HEK293 (cell line): ENCODE results near the gene DAZAP1.

ENCODE experiments used
- GLI2 ChIP-seq: fragments of 450-650 bp; formaldehyde crosslinking; IDR thresholded peaks from 2 replicates; pipeline ENCODE4; 2017; ENCODE audit warnings: missing biosample characterization, missing genetic modification characterization, low read depth, borderline replicate concordance
- HOXC10 ChIP-seq: sonication (generic); formaldehyde crosslinking; IDR thresholded peaks from 2 replicates; pipeline ENCODE4 v1.8.1; 2023; ENCODE audit warnings: mild to moderate bottlenecking, missing genetic modification reagents
- KLF8 ChIP-seq: fragments of 450-650 bp; formaldehyde crosslinking; IDR thresholded peaks from 2 replicates; pipeline ENCODE4 v1.5.1; 2016; ENCODE audit warnings: missing biosample characterization, missing genetic modification characterization
- WT1 ChIP-seq: fragments of 450-650 bp; formaldehyde crosslinking; IDR thresholded peaks from 2 replicates; pipeline ENCODE4 v1.5.1; 2016; ENCODE audit warnings: missing biosample characterization, missing genetic modification characterization
- ZFP3 ChIP-seq: fragments of 450-650 bp; formaldehyde crosslinking; IDR thresholded peaks from 2 replicates; pipeline ENCODE4 v1.5.1; 2016; ENCODE audit warnings: low read depth, missing biosample characterization, missing genetic modification characterization
- ZNF112 ChIP-seq: fragments of 450-650 bp; formaldehyde crosslinking; IDR thresholded peaks from 2 replicates; pipeline ENCODE4 v1.5.0; 2017; ENCODE audit warnings: missing biosample characterization, missing genetic modification characterization
- ZNF114 ChIP-seq: fragments of 450-650 bp; formaldehyde crosslinking; IDR thresholded peaks from 2 replicates; pipeline ENCODE4 v1.5.0; 2017; ENCODE audit warnings: missing biosample characterization, missing genetic modification characterization
- ZNF155 ChIP-seq: fragments of 450-650 bp; formaldehyde crosslinking; IDR thresholded peaks from 2 replicates; pipeline ENCODE4 v1.5.1; 2016; ENCODE audit warnings: missing biosample characterization, missing genetic modification characterization
- ZNF202 ChIP-seq: fragments of 450-650 bp; formaldehyde crosslinking; IDR thresholded peaks from 2 replicates; pipeline ENCODE4 v1.5.1; 2016; ENCODE audit warnings: missing biosample characterization, missing genetic modification characterization, borderline replicate concordance
- ZNF211 ChIP-seq: fragments of 450-650 bp; formaldehyde crosslinking; IDR thresholded peaks from 2 replicates; pipeline ENCODE4 v1.5.1; 2016; ENCODE audit warnings: low read depth, missing biosample characterization, missing genetic modification characterization
- ZNF239 ChIP-seq: fragments of 450-650 bp; formaldehyde crosslinking; IDR thresholded peaks from 2 replicates; pipeline ENCODE4 v1.5.1; 2016; ENCODE audit warnings: missing biosample characterization, missing genetic modification characterization
- ZNF24 ChIP-seq: fragments of 450-650 bp; formaldehyde crosslinking; IDR thresholded peaks from 2 replicates; pipeline ENCODE4 v1.5.1; 2016; ENCODE audit warnings: missing biosample characterization, missing genetic modification characterization
- ZNF274 ChIP-seq, 2 experiments: fragments of 200-500 bp in 1 of 2; fragments of 450-650 bp in 1 of 2; sonication (Bioruptor generic) in 1 of 2; formaldehyde crosslinking in 1 of 2; IDR thresholded peaks; 2 replicates each; pipeline versions ENCODE4 v1.5.1 to v1.6.1; 2014 to 2016; ENCODE audit warnings: borderline replicate concordance in 1 of 2, inconsistent platforms in 1 of 2, low read length in 1 of 2, missing biosample characterization in 1 of 2, missing genetic modification characterization in 1 of 2
- ZNF350 ChIP-seq: fragments of 450-650 bp; formaldehyde crosslinking; IDR thresholded peaks from 2 replicates; pipeline ENCODE4 v1.5.0; 2017; ENCODE audit warnings: missing biosample characterization, mild to moderate bottlenecking, missing genetic modification characterization
- ZNF37A ChIP-seq: fragments of 450-650 bp; IDR thresholded peaks from 2 replicates; pipeline ENCODE4 v1.5.1; 2018; ENCODE audit warnings: missing biosample characterization, missing genetic modification characterization
- ZNF473 ChIP-seq: fragments of 450-650 bp; formaldehyde crosslinking; IDR thresholded peaks from 2 replicates; pipeline ENCODE4 v1.5.1; 2017; ENCODE audit warnings: missing biosample characterization, missing genetic modification characterization
- ZNF501 ChIP-seq: fragments of 450-650 bp; formaldehyde crosslinking; IDR thresholded peaks from 2 replicates; pipeline ENCODE4 v1.5.1; 2016; ENCODE audit warnings: missing biosample characterization, missing genetic modification characterization
- ZNF521 ChIP-seq: fragments of 450-650 bp; formaldehyde crosslinking; IDR thresholded peaks from 2 replicates; pipeline ENCODE4 v1.5.1; 2017; ENCODE audit warnings: missing biosample characterization, mild to moderate bottlenecking, missing genetic modification characterization
- ZNF624 ChIP-seq: fragments of 450-650 bp; formaldehyde crosslinking; IDR thresholded peaks from 2 replicates; pipeline ENCODE4 v1.5.1; 2017; ENCODE audit warnings: missing biosample characterization, missing genetic modification characterization
- ZNF76 ChIP-seq: fragments of 450-650 bp; formaldehyde crosslinking; IDR thresholded peaks from 2 replicates; pipeline ENCODE4; 2016; ENCODE audit warnings: low read depth, missing biosample characterization, missing genetic modification characterization, borderline replicate concordance
- ZNF768 ChIP-seq: fragments of 450-650 bp; formaldehyde crosslinking; IDR thresholded peaks from 2 replicates; pipeline ENCODE4 v1.5.1; 2018; ENCODE audit warnings: missing biosample characterization, mild to moderate bottlenecking, missing genetic modification characterization
- ZNF830 ChIP-seq: fragments of 450-650 bp; IDR thresholded peaks from 2 replicates; pipeline ENCODE4 v1.5.0; 2018; ENCODE audit warnings: missing biosample characterization, missing genetic modification characterization, low read depth, mild to moderate bottlenecking, moderate library complexity
- ZXDB ChIP-seq: fragments of 450-650 bp; formaldehyde crosslinking; IDR thresholded peaks from 2 replicates; pipeline ENCODE4 v1.5.1; 2016; ENCODE audit warnings: missing biosample characterization, missing genetic modification characterization
- TF ChIP-seq, protein P1 (sequence below): fragments of 450-650 bp; formaldehyde crosslinking; IDR thresholded peaks from 2 replicates; pipeline ENCODE4 v1.5.1; 2016; ENCODE audit warnings: missing biosample characterization, missing genetic modification characterization
- TF ChIP-seq, protein P2 (sequence below): fragments of 450-650 bp; formaldehyde crosslinking; IDR thresholded peaks from 2 replicates; pipeline ENCODE4 v1.5.1; 2016; ENCODE audit warnings: missing biosample characterization, missing genetic modification characterization
- TF ChIP-seq, protein P3 (sequence below): fragments of 450-650 bp; formaldehyde crosslinking; IDR thresholded peaks from 2 replicates; pipeline ENCODE4 v1.5.1; 2016; ENCODE audit warnings: missing biosample characterization, missing genetic modification characterization, low read depth
- TF ChIP-seq, protein P4 (sequence below): fragments of 450-650 bp; formaldehyde crosslinking; IDR thresholded peaks from 2 replicates; pipeline ENCODE4 v1.5.1; 2016; ENCODE audit warnings: missing biosample characterization, missing genetic modification characterization, borderline replicate concordance
- TF ChIP-seq, protein P5 (sequence below): fragments of 450-650 bp; formaldehyde crosslinking; IDR thresholded peaks from 2 replicates; pipeline ENCODE4 v1.5.1; 2016; ENCODE audit warnings: missing biosample characterization, missing genetic modification characterization
- TF ChIP-seq, protein P6 (sequence below): fragments of 450-650 bp; formaldehyde crosslinking; IDR thresholded peaks from 2 replicates; pipeline ENCODE4 v1.5.1; 2017; ENCODE audit warnings: missing biosample characterization, missing genetic modification characterization
- TF ChIP-seq, protein P7 (sequence below): fragments of 450-650 bp; formaldehyde crosslinking; IDR thresholded peaks from 2 replicates; pipeline ENCODE4 v1.5.1; 2016; ENCODE audit warnings: missing biosample characterization, missing genetic modification characterization

The DAZAP1 gene

DNA sequence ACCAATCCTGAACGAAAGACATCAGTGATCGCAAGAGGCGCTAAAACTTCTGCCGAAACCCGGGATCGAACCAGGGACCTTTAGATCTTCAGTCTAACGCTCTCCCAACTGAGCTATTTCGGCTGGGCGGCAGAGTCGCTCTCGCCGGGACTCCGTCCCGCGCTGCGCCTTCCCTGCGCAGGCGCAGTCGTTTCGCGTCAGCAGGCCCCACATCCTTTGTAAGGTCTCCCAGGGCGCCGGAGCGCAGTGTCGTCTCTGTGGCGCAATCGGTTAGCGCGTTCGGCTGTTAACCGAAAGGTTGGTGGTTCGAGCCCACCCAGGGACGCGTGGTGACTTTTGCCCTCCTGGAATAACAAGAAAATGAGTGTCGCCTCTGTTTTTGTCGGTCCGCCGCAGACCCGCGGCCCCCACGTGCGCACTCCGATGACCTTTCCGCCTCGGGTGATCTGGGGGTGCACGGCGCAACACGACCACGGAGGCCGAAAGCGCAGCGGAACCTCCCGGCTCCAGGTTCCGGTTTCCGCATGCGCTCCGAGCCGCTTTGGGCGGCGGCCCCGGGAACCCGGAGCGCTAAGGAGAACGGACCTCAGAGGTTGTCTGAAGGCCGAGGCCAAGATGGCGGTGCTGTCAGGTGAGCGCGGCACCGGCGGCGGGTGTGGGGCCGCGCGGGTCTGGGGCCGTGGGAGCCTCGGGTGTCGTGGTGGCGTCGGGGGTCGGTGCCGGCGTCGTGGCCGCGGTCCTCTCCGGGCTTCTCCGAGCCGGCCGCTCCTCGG, 23.9 kb upstream of the DAZAP1 start, which contains the start of gene NDUFS7 (continued):
- TF ChIP-seq ZNF211 (tag by site-specific recombination) = 0 out of 2 replicates have a peak, but pooled peaks have one; percentile 40
- TF ChIP-seq HOXC10 (CRISPR knock-in tag) = no peak
- peak; percentile 69; the same call in 1 of the 2 replicates for TF ChIP-seq GLI2 (tag by site-specific recombination)
- no peak; the same call in 1 of the 2 replicates for TF ChIP-seq ZNF114 (tag by site-specific recombination)
- TF ChIP-seq, protein P1, sequence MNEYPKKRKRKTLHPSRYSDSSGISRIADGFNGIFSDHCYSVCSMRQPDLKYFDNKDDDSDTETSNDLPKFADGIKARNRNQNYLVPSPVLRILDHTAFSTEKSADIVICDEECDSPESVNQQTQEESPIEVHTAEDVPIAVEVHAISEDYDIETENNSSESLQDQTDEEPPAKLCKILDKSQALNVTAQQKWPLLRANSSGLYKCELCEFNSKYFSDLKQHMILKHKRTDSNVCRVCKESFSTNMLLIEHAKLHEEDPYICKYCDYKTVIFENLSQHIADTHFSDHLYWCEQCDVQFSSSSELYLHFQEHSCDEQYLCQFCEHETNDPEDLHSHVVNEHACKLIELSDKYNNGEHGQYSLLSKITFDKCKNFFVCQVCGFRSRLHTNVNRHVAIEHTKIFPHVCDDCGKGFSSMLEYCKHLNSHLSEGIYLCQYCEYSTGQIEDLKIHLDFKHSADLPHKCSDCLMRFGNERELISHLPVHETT = peak; percentile 100
- TF ChIP-seq, protein P2, sequence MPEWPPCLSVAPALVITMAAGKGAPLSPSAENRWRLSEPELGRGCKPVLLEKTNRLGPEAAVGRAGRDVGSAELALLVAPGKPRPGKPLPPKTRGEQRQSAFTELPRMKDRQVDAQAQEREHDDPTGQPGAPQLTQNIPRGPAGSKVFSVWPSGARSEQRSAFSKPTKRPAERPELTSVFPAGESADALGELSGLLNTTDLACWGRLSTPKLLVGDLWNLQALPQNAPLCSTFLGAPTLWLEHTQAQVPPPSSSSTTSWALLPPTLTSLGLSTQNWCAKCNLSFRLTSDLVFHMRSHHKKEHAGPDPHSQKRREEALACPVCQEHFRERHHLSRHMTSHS (tag by site-specific recombination) = peak; percentile 82; the same call in 1 of the 2 replicates
- TF ChIP-seq WT1 = peak; percentile 66
- TF ChIP-seq, protein P3, sequence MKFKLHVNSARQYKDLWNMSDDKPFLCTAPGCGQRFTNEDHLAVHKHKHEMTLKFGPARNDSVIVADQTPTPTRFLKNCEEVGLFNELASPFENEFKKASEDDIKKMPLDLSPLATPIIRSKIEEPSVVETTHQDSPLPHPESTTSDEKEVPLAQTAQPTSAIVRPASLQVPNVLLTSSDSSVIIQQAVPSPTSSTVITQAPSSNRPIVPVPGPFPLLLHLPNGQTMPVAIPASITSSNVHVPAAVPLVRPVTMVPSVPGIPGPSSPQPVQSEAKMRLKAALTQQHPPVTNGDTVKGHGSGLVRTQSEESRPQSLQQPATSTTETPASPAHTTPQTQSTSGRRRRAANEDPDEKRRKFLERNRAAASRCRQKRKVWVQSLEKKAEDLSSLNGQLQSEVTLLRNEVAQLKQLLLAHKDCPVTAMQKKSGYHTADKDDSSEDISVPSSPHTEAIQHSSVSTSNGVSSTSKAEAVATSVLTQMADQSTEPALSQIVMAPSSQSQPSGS (tag by site-specific recombination) = 0 out of 2 replicates have a peak, but pooled peaks have one; percentile 31
- TF ChIP-seq KLF8 (tag by site-specific recombination) = peak; percentile 99
- TF ChIP-seq, protein P4, sequence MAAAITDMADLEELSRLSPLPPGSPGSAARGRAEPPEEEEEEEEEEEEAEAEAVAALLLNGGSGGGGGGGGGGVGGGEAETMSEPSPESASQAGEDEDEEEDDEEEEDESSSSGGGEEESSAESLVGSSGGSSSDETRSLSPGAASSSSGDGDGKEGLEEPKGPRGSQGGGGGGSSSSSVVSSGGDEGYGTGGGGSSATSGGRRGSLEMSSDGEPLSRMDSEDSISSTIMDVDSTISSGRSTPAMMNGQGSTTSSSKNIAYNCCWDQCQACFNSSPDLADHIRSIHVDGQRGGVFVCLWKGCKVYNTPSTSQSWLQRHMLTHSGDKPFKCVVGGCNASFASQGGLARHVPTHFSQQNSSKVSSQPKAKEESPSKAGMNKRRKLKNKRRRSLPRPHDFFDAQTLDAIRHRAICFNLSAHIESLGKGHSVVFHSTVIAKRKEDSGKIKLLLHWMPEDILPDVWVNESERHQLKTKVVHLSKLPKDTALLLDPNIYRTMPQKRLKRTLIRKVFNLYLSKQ (tag by site-specific recombination) = peak; percentile 92
- TF ChIP-seq ZNF155 (tag by site-specific recombination) = no peak
- TF ChIP-seq, protein P5, sequence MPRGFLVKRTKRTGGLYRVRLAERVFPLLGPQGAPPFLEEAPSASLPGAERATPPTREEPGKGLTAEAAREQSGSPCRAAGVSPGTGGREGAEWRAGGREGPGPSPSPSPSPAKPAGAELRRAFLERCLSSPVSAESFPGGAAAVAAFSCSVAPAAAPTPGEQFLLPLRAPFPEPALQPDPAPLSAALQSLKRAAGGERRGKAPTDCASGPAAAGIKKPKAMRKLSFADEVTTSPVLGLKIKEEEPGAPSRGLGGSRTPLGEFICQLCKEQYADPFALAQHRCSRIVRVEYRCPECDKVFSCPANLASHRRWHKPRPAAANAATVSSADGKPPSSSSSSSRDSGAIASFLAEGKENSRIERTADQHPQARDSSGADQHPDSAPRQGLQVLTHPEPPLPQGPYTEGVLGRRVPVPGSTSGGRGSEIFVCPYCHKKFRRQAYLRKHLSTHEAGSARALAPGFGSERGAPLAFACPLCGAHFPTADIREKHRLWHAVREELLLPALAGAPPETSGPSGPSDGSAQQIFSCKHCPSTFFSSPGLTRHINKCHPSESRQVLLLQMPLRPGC (tag by site-specific recombination) = peak; percentile 99
- TF ChIP-seq ZNF24 (tag by site-specific recombination) = peak; percentile 99
- TF ChIP-seq ZNF624 (tag by site-specific recombination) = no peak
- TF ChIP-seq ZNF830 (tag by site-specific recombination) = no peak; the same call in 1 of the 2 replicates
- peak; percentile 100 for TF ChIP-seq ZNF501 (tag by site-specific recombination)
- peak; percentile 88 for TF ChIP-seq ZNF239 (tag by site-specific recombination)
- TF ChIP-seq, protein P6, sequence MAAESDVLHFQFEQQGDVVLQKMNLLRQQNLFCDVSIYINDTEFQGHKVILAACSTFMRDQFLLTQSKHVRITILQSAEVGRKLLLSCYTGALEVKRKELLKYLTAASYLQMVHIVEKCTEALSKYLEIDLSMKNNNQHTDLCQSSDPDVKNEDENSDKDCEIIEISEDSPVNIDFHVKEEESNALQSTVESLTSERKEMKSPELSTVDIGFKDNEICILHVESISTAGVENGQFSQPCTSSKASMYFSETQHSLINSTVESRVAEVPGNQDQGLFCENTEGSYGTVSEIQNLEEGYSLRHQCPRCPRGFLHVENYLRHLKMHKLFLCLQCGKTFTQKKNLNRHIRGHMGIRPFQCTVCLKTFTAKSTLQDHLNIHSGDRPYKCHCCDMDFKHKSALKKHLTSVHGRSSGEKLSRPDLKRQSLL (tag by site-specific recombination) = peak; percentile 90
- TF ChIP-seq ZNF768 (tag by site-specific recombination) = peak; percentile 62; the same call in 1 of the 2 replicates
- TF ChIP-seq, protein P7, sequence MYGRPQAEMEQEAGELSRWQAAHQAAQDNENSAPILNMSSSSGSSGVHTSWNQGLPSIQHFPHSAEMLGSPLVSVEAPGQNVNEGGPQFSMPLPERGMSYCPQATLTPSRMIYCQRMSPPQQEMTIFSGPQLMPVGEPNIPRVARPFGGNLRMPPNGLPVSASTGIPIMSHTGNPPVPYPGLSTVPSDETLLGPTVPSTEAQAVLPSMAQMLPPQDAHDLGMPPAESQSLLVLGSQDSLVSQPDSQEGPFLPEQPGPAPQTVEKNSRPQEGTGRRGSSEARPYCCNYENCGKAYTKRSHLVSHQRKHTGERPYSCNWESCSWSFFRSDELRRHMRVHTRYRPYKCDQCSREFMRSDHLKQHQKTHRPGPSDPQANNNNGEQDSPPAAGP (tag by site-specific recombination) = peak; percentile 100
- TF ChIP-seq ZNF37A (tag by site-specific recombination) = peak; percentile 48; the same call in 1 of the 2 replicates
- no peak for TF ChIP-seq ZNF202 (tag by site-specific recombination)
- no peak for TF ChIP-seq ZNF274 (IDR thresholded peaks at IDR 0.05; ENCODE audit: low read length)
- no peak for TF ChIP-seq ZNF274 (tag by site-specific recombination; IDR thresholded peaks at IDR 0.05; ENCODE audit: borderline replicate concordance)
- TF ChIP-seq ZNF112 (tag by site-specific recombination) = no peak
- TF ChIP-seq ZNF350 (tag by site-specific recombination) = no peak
- TF ChIP-seq ZXDB (tag by site-specific recombination) = peak; percentile 99
- no peak for TF ChIP-seq ZNF521 (tag by site-specific recombination)
- no peak for TF ChIP-seq ZFP3 (tag by site-specific recombination)
- TF ChIP-seq ZNF473 (tag by site-specific recombination) = peak; percentile 76; the same call in 1 of the 2 replicates
- peak; percentile 94 for TF ChIP-seq ZNF76 (tag by site-specific recombination)
